HG03060 (cell line): ENCODE measurements around the gene KRT9.
"Not testable (repeated sequence)": the region's sequence is repeated elsewhere in the genome, so short reads cannot be mapped to it uniquely, and the experiment has no call there.

Source experiments
- ATAC-seq: cut with Tn5 transposase; IDR thresholded peaks from one replicate; pipeline ENCODE4 v1.9.1; 2021; ENCODE audit warnings: low read depth, moderate number of reproducible peaks; ENCODE audit not compliant: unreplicated experiment

The KRT9 gene

DNA sequence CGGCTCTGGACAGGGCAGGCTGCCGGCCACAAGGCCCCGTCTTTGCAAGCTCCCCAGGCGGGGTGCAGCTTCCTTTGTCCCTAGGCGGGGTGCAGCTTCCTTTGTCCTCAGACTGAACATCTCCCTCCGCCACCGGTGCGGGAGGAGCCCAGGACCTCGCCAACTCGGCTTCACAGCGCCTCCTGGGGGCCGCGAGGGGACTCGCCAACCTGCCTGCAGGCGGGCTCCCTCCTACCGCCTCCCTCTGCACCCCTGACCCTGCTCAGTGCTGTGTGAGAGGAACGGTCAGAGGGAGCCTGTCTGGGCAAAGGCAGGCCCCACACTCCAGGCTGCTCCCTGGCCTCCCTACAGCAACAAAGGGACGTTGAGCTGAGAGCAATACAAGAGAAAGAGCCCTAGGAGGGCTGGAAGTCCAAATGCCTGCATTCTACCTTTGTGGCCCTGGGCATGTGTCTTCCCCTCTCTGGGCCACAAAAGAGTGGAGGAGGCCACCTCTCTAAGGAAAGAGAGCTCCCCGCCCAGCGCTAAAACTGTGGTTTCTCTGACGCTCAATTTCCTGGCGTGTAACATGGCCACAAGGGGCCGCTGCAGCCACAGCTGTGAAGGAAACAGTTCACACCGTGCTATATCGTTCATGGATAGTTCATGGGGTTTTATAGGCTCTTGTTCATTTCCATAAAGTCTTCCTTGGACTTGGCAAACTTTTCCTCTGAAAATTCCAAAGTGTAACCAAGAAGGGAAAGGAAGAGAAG is 22.8 kb downstream of the KRT9 start:
- no peak for ATAC-seq

DNA sequence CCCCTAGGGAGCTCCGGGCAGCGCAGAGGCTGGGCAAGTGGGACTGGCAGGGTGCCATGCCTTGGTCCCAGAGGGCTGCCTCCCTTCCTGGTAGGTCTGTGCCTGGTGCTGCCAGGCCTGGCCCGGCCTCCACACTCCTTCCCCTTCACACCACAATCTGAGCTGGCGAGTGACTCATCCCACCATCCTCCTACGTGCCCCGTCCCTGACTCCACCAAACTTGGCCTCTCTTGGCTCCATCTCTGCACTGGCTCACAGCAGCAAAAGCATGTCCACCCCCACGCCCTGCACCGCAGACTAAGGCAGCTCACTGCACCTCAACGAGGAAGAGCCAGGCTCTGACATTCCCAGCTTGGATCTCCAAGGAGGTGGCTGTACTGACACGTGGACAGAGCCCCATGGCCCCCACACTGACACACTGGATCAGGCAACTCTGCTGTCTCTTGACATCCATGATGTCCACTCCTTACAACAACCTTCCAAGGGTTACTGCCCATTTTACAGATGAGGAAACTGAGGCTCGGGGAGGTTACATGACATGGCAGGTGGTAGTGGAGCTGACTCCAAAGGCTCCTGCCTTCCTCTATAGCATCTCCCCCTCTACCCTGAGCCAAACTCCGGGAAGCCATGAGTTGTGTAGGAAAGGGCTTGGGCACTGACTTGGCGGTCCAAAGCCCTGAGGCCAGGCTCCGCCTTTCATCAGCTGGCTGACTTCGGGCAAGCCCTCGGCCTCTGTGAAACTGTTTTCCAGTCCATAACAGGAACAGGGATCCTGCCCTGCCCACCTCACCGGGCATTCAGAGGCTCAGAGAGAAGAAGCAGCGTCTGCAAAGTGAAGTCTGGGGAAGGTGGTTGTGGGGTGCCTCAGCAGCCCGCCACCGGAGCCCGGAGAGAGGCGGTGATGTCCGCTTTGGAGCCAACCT is 23.7 kb downstream of the KRT9 start:
- no peak for ATAC-seq

DNA sequence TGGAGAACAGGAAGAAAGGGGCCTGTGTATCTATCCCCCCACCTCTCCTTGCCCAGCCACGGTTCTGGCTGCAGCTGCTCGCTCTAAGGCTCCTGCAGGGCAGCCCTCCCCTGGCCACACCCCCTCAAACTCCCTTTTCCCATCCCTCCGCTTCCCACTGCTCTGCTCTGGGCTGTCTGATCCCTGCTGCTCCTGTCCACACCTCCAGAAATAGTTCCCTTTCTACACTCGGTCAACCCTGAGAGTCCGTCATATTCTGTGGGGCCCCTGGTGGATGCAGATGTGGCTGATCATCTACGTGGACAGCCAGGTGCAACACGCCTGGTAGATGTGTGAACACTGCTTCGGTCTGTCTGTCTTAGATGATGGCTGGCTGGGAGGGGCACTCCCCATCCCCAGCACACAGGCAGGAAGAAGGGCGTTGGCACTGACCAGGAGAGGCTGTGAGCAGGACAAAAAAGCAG is 24.4 kb downstream of the KRT9 start:
- no peak for ATAC-seq

DNA sequence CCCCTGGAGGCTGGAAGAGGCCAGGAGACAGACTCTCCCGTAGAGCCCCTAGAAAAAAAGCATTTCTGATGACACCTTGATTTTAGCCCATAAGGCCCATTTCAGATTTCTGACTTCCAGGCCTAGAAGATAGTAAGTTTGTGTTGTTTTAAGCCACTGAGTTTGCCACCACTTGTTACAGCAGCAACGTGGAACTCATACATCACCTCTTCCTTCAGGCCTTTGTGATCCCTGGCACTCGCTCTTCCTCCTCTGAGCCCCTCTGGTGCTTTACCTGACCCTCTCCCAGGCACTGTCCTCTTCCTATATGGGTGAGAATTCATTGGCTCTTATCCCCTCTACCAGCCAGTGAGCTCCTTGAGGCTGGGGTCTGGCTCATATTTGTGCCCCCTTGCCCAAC is 25.0 kb downstream of the KRT9 start:
- ATAC-seq: no peak

DNA sequence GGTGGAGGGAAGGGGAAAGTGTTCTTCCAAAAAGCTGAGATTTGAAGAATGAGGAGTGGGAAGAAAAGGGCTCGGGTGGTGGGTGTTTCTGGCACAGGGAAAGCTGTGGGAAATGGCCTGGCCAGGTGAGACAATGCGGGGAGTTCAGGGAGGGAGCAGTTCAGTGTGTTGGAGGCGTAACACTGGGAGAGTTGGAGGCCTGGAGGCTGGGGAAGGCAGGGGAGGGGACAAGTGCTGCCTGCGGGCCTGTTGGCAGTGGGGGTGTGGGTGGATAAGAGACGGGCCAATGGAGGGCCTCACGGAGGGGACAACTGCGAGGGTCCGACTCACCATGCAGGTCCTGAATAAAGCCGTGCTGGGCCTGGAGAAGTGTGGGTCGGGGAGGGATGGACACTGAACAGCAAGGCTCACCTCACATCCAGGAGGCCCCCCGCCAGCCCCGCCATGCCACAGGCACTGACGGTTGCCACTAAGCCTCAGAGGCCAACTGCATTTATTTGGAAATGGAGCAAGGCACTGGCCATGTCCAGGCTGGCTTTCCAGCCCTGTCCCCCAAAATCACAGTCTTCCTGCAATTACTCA is 25.9 kb downstream of the KRT9 start:
- no peak for ATAC-seq

DNA sequence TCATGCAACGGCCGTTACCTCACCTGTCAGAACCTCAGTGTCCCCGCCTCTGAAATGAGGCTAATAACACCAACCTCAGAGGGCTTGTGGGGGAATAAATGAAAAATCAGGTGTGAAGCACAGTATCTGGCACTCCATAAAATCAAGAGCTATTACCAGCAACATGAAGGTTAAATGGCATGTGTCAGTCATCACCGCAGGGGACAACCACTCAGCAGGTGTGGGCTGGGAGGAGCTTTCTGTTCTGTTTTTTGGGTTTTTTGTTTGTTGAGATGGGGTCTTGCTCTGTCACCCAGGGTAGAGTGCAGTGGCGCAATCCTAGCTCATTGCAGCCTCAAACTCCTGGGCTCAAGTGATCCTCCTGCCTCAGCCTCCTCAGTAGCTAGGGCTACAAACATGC is 26.9 kb downstream of the KRT9 start:
- no peak for ATAC-seq

DNA sequence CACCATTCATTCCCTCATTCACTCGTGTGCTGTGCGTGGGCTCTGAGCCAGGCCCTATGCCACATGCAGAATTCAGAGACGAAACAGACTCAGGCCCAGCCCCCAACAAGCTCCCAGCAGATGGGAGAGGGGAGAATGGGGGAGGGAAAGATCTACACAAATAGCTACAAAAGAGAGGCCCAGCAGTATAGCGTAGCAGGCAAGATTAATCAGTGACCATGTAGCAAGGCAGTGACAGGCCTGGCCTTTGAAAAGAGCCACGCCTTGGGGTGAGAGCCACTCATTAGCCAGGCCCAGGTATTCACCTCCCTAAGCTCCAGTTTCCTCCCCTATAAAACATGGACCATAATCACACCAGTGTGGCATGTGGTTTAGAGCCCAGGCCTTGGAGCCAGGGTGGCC is 27.4 kb downstream of the KRT9 start:
- no peak for ATAC-seq

DNA sequence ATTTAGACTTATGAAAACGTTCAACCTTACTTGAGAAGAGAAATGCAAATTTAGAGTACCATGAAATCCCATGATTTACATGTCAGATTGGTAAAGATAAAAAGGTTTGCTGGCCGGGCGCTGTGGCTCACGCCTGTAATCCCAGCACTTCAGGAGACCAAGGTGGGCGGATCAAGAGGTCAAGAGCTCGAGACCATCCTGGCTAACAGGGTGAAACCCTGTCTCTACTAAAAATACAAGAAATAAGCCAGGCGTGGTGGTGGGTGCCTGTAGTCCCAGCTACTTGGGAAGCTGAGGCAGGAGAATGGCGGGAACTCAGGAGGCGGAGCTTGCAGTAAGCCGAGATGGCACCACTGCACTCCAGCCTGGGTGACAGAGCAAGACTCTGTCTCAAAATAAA is 29.1 kb downstream of the KRT9 start:
- ATAC-seq: not testable (repeated sequence)

DNA sequence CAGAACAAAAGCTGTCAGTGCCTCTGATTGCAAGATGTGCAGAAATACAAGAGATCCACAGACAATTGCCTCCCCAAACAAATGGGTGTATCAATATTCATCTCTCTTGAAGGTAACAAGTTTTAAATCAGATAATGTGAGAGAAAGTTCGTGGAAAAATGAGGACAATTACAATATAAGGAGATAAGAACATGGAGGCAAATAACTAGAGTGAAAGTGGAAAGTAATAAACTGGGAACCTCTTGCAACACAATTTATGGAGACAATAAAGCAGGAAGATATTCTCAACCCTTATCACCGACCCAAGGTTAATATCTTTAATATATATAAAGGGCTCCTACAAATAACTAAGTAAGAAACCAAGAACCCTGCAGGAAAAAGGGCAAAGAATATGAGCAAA is 29.5 kb downstream of the KRT9 start:
- ATAC-seq: no peak

DNA sequence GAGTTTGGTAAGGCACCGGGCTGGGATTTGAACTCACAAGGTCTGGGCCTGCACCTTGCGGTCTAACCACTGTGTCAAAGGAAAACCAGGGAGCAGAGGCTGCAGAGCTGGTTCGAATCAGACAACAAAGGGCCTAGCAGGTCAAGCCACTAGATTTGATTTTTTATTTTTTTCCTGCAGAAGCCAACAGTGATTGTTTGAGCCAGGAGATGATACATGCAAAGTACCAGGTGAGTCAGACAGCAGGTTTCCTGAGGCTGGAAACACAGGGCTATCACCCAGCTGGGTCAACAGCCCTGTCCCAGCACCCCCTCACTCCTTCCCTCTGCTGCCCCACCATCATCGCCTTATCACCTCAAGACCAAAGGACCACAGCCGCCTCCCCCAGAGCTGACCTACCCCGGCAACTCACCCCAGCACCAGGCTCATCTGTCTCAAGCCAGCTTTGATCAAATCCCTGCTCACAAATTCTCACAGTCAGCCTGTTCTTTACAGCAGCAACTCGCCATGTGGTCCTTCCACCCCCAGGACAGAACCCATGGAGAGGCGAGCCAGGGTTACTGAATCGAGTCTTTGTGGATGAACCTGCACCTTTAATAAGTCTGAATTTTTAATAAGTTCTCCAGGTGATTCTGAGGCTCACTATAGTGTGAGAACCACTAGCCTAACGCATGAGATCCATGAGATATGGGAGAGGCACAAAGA is 30.8 kb downstream of the KRT9 start:
- no peak for ATAC-seq

DNA sequence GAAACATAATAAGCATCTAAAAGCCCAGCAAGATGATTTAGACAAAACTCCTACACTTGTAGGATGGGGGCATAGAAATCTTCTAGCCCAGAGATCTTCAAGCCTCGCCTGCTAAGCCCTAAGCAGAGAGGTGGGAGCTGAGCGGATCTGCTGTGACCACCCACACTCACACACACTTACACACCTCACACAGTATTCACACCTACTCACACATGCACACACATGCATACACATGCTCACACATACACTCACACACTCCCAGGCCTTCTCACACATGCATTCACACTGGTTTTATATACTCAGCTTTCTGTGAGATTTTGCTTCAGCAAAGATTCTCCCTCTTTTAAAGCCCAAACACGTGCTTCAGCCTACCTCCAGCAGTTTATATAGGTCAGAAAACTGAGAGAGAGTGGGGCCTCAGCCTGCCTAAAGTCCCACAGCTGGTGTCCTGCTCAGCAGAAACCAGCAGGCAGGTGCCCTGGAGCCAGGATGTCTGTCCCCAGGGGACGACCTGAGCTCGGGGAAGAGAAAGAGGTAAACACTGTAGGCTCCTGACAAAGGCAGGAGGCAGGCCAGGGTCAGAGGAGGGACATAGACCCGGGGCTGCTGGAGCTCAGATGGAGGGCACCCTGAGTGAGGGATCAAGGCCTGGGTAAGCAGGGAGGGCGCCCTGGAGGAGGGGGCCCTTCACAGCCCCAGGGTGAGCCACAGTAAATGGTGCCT is 31.7 kb downstream of the KRT9 start:
- ATAC-seq: no peak

DNA sequence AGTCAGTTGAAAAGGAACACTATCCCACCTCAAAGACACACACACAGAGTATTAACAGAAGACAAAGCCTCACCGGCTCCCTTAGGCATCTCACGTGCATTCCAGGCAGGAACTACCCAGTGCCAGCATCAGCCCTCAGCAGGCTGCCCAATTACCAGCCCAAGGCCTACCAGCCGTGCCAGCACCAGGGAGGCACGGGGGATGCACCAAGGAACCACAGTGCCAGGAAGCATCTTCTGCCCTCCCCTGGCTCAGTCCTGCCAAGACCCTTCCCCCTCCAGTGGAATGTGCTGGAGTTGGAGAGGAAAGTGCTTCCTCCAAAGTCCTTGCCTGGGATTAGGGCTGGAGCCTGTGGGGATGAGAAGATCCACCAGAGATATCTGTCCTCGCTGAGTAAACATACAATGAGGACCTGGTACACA is 32.8 kb downstream of the KRT9 start:
- no peak for ATAC-seq

DNA sequence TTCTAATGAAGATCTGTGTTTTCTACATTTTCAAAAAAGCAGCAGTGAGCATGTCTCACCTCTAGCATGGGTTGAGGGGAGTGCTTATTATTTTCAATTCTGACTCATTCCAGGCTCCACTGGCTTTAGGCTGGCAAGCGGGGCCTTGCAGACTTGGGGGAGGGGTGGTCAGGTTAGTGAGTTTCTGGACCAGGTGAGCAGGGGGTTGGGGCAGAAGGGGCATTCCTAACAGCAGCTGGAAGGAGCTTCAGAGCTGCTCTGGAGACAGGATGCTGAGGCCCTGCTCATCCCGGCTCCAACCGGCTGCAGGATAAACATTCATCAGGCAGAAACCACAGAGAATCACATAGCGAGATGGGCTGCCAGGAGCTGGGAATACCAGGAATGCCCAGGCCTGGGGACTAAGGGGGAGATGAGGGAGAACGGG is 33.3 kb downstream of the KRT9 start:
- no peak for ATAC-seq

DNA sequence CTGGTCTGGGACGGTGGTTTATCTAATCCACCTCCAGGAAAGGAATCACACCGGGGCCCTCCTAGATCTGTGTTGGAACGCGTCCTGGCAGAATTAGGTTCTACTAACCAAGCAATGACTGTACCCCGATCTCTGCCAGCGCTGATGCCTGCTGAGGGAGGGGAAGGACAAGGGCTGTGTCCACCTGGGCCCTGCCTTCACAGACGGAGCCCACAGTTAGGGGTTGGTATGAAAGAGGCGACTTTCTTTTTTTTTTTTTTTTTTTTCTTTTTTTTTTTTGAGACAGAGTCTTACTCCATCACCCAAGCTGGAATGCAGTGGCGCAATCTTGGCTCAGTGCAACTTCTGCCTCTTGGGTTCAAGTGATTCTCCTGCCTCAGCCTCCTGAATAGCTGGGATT is 33.9 kb downstream of the KRT9 start:
- no peak for ATAC-seq

DNA sequence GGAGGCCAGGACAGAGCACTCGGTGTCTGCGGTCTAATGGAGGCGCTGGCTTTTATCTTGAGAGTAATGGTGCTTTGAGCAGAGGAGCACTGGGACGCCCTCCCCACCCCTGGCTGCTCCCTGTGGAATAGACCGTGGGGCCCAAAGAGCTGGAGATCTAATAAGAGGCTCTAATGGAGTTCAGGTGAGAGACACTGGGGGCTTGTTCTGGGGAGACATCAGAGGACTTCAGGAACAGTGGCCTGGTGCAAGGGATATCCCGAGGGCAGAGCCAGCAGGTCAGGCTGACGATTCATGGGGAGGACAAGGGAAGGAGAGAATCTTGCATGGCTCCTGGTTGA is 34.3 kb downstream of the KRT9 start:
- ATAC-seq: no peak

DNA sequence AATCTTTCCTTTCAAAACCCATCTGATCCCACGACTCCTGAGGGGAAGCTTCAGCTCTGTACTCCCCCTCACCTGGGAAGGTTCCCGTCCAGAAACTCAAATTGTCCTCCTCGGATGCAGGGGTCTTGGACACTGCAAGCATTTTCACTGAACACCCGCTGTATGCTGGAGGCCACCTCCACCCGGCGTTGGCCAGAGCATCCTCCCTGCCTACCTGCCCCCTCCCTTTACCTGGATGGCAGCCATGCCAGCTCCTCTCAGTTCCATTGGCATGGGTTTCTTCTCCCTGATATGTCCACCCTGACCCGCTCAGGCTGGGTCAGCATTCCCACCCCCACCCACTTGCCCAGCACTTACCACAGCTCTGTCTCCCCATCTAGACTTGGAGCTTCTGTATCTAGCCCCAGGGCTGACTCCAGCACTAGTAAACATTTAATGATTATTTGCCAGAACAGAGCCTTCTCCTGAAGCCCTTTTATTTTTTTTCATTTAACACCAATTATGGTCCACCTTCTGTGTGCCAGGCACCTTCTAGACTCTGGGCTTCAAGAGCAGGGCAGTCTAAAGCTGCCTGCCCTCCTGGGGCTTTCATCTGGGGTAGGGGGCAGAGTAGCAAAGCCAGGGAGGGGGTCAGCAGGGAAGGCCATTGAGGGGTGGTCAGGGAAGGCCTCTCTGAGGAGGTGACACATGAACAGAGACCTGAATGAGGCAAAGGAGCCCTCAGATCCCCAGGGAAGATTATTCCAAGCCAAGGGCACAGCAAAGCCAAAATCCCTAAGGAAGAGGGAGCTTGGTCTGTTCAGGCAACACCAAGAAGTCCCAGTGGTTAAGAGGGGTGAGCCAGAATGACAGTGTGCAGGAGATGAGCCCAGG is 34.9 kb downstream of the KRT9 start:
- no peak for ATAC-seq

DNA sequence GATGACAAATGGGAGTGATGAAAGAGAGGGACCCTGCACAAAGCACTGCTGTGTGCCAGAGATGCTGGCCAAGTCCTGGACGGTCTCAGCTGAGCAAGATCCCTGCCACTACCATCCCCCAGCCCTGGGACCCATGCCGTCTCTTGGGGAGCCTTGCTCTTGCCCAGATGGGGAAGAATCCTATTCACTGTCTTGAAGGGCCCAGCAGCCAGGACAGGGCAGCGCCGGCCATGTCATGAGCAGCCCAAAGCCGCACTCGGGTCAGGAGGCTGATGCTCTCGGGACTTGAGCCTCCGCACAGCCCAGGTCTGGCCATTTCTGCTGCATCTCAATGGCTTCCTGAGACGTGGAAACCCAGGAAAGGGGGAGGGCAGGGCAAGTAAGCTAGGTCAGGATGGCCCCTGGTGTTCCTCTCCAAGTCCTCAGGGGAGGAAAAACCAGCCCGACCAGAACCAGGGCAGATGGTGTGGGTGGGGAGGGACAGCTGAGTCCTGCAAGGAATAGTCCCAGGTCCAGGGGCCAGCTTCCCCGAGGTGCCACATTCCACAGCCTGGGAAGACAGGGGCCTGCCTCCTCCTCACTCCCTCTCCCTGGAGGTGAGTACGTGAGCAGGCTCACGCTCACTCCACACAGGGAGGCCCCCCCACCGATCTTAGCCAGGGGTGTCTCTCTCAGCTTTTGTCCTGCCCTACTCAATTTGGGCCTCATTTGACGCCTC is 35.9 kb downstream of the KRT9 start:
- ATAC-seq: no peak

DNA sequence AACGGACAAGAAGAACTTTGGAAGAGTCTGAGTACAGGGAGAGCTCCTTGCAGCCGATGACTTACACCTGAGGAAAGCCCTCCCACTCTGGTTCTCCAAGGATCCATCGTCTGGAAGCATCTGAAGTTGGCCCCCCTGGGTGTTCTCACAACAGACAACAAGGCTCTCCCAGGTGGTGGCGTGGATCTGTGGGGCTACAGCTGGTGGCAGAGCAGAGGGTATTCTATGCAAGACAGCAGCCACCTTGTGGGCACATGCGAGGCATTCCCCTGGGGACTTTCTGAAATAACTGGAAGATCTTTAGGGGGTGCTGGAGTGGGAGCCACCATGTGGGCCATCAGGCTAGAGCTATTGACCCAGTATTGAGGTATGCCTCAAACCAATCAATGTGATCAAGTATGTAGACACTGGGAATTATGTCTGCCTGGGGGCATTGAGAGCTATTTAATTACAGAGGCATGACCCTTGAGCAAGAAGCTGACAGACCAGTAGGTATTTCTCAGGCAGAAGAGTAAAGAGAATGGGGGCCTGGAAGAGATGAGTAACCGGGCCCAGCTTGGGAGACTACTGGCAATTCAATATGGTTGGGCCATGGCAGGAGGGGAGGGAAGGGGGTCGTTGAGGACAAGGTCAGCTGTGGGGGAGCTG is 36.8 kb downstream of the KRT9 start:
- no peak for ATAC-seq
